ENCODE data around the gene CNOT6. TPM values are rescaled to one million over a fixed set of nuclear protein-coding genes. Genes with fewer than 3 reads are reported as not detected.
A peak's percentile ranks its signal among the peaks of the same experiment; 100 is the strongest.

CNOT6 gene
- total and polyA plus RNA-seq, 5 donors, result 5.0 to 14.2 (median 12.3) TPM

DNA sequence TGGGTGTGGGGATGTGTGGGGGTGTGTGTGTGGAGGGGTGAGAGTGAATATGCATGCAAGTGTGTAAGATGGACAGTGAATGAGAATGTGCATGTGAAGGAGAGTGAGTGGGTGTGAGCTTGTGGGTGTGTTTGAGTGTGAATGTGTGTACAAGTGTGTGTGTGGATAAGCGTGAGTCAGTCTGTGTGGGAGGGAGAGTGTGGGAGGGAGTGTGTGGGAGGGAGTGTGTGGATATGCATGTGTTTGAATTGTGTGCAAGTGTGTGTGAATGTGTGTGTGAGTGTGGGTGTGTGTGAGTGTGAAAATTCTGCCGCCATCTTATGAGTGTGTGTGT, 100.8 kb downstream of the CNOT6 start:
- DNase-seq, result no peak
- no peaks in the 10 kb centered on the region for H3K9me3 ChIP-seq (ENCODE audit: control insufficient read depth, low read length)

DNA sequence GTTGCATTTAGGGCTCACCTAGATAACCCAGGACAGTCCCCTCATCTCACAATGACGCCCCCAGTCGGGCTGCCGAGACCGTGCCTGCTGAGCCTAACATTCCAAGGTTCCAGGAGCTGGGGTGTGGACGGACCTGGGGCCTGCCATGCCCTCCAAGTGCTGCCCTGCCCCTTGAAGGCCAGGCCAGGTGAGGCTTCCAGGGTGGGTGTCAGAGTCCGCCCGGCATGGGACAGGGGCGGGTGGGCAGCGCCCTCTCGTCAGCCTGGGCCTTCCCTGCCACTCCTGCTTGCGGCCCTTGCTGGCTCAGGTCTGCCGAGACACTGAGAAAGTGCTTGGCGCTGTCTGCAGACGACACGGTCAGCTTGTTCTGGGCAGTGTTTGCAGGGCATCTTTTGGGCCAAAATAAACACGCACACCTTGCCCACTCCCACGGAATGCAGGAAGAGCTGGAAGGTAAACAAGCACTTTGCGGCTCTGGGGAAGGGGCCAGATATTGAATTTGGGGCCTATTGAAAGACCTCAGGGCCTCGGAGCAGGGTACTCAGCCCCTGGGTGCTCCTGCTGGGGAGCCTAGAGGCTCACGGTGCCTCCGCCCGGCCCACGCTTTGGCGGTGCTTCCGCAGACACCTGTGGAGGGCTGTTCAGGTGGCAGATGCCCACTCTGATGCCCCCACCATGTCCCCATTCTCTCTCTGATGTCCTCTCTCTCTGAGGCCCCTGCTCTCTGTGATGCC, 101.4 kb downstream of the CNOT6 start:
- H3K27ac ChIP-seq (ENCODE audit: low read length), result no peak overlapping the region
- ATAC-seq (no peak), DNase-seq (peak in 1 of 3 donors; percentile 14)
- no peak overlapping the region for H3K4me3 ChIP-seq (ENCODE audit: low read length)
- no peaks in the 10 kb centered on the region for H3K27me3 ChIP-seq (ENCODE audit: control insufficient read depth, insufficient read depth)
- H3K9me3 ChIP-seq (ENCODE audit: control insufficient read depth, low read length), result no peaks in the 10 kb centered on the region
- intact Hi-C loops (cut with DNase I), result no loop called here
- 88% methylated on average over 25 of the region's 25 CpGs for WGBS
- H3K4me1 ChIP-seq (ENCODE audit: control insufficient read depth, insufficient read depth, low read length), result no peaks in the 10 kb centered on the region

More for the DNA sequence above, 100.8 kb downstream of the CNOT6 start:
- no peak for ATAC-seq
- WGBS, result 82% methylated on average over 2 of the region's 2 CpGs
- Histone ChIP-seq H3K4me1 (ENCODE audit: control insufficient read depth, insufficient read depth, low read length) (no peaks in the 10 kb centered on the region), H3K27ac (ENCODE audit: low read length) (no peak overlapping the region), H3K27me3 (ENCODE audit: control insufficient read depth, insufficient read depth) (no peaks in the 10 kb centered on the region), H3K4me3 (ENCODE audit: low read length) (no peak overlapping the region)
- intact Hi-C loops (cut with DNase I), result no loop called here

DNA sequence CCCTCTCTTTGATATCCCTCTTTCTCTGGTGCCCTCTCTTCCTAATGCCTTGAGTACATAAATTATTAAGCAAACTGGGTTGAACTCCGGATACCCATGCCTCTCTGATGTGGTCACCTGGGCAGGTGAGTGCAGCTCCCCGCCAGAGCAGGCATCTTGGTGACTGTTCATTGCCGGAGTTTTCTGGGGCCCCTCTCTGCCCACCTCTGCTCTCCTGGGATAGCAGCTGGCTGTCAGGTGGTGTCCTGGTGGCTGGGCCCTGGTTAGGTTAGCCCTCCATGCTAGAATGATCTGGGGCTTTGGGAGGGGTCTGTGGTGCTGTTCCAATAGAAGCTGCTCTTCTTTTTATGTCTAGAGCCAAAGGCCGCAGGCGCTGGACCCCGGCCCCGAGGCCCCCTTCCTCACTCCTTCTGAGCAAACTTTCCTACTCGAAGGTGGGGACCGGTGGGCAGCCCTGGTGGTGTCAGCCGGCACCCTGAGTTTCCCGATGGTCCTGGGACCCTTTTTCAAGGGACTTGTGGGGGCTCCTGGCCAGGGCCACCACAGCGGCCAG, 102.0 kb downstream of the CNOT6 start:
- intact Hi-C loops (cut with DNase I), result no loop called here
- H3K4me3 ChIP-seq (ENCODE audit: low read length), result no peak overlapping the region
- no peaks in the 10 kb centered on the region for H3K9me3 ChIP-seq (ENCODE audit: control insufficient read depth, low read length)
- H3K27ac ChIP-seq (ENCODE audit: low read length), result no peak overlapping the region
- DNase-seq, result no peak
- WGBS, result 90% methylated on average over 12 of the region's 12 CpGs
- no peaks in the 10 kb centered on the region for H3K4me1 ChIP-seq (ENCODE audit: control insufficient read depth, insufficient read depth, low read length)
- H3K27me3 ChIP-seq (ENCODE audit: control insufficient read depth, insufficient read depth), result no peaks in the 10 kb centered on the region
- no peak for ATAC-seq

DNA sequence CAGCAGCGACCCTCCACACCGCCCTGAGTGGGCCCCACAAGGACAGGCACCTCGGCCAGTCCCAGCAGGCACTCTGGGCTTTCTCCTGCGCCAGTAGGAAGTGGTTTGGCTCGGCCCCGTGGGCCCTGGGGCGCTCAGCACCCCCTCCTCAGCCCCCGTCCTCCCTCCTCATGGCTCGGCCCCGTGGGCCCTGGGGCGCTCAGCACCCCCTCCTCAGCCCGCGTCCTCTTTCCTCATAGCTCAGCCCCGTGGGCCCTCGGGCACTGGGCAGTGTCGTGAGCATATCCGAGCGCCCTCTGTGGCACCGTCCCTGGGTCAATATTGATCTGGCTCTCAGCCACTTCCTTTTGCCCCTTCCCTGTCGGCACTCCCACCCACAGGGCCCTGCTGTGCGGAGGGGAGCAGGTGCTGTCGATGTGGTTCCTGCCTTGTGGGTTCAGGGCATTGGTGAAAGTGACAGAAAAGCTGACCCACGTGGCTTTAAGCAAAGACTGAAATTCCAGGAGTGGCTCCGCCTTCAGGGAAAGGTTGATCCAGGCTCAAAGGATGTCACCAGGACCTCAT, 102.6 kb downstream of the CNOT6 start:
- intact Hi-C loops (cut with DNase I), result no loop called here
- DNase-seq (peak in 1 of 3 donors; percentile 39), ATAC-seq (no peak)
- Histone ChIP-seq H3K9me3 (ENCODE audit: control insufficient read depth, low read length) (no peaks in the 10 kb centered on the region), H3K4me3 (ENCODE audit: low read length) (no peak overlapping the region), H3K27ac (ENCODE audit: low read length) (no peak overlapping the region), H3K4me1 (ENCODE audit: control insufficient read depth, insufficient read depth, low read length) (no peaks in the 10 kb centered on the region), H3K27me3 (ENCODE audit: control insufficient read depth, insufficient read depth) (no peaks in the 10 kb centered on the region)
- WGBS, result 75% methylated on average over 24 of the region's 24 CpGs

DNA sequence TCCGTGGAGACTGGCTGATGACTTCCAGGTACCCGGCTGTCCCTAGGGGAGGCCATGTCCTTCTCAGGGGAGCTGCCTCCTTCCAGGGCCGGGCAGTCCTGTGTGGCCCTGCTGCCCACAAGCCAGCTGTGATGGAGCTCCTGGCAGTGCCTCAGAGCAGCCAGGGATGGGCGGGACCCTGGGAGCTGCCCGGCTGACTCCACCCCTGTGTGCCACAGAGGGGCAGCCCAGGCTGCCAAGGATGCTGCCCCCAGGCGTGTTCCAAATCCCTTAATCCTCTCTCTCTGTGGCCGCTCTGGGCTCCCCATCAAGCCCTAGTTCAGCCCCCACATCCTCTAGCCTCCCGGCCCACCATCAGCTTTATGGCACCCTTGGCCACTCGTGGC, 104.1 kb downstream of the CNOT6 start:
- ATAC-seq, result no peak
- H3K27ac ChIP-seq (ENCODE audit: low read length), result no peak overlapping the region
- no peaks in the 10 kb centered on the region for H3K4me1 ChIP-seq (ENCODE audit: control insufficient read depth, insufficient read depth, low read length)
- no peak overlapping the region for H3K4me3 ChIP-seq (ENCODE audit: low read length)
- WGBS, result 81% methylated on average over 9 of the region's 9 CpGs
- peak in 1 of 3 donors; percentile 29 for DNase-seq
- no peaks in the 10 kb centered on the region for H3K27me3 ChIP-seq (ENCODE audit: control insufficient read depth, insufficient read depth)
- intact Hi-C loops (cut with DNase I), result no loop called here
- no peaks in the 10 kb centered on the region for H3K9me3 ChIP-seq (ENCODE audit: control insufficient read depth, low read length)

DNA sequence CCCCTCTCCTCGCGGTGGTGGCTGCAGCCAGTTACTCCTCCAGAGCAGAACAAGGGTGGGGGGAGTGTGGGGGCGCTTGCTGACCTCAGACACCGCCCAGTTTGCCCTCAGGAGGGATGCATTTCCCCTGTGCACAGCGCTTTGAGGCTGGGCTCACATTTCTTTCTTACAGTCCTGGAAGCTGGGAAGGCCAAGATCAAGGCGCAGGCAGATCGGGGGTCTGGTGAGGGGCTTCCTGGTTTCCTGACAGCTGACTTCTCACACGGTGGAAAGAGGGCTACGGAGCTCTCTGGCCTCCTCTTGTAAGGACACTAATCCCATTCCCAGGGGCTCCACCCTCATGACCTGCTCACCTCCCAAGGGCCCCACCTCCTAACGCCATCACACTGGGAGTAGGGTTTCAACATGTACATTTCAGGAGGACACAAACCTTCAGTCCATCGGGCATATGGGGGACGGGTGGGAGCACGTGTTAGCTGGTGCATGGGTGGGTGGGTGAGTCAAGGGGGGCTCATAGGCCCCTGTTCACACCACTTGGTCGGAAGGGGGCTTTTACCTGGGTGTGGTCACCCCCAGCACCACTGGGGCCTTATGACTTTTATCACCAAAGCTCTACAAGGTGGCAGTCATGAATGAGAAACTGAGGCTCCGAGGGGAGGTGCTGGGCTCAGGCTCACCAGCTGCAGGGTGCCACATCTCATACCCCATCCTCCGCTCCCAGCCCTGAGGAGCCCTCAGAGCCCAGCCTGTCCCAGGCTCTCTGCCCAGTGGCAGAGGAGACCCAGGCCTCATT, 104.8 kb downstream of the CNOT6 start:
- Histone ChIP-seq H3K4me3 (ENCODE audit: low read length) (no peak overlapping the region), H3K4me1 (ENCODE audit: control insufficient read depth, insufficient read depth, low read length) (no peaks in the 10 kb centered on the region), H3K27me3 (ENCODE audit: control insufficient read depth, insufficient read depth) (no peaks in the 10 kb centered on the region), H3K9me3 (ENCODE audit: control insufficient read depth, low read length) (no peaks in the 10 kb centered on the region), H3K27ac (ENCODE audit: low read length) (no peak overlapping the region)
- 88% methylated on average over 16 of the region's 16 CpGs for WGBS
- intact Hi-C loops (cut with DNase I), result no loop called here
- DNase-seq, result peak in 1 of 3 donors; percentile 19
- no peak for ATAC-seq

DNA sequence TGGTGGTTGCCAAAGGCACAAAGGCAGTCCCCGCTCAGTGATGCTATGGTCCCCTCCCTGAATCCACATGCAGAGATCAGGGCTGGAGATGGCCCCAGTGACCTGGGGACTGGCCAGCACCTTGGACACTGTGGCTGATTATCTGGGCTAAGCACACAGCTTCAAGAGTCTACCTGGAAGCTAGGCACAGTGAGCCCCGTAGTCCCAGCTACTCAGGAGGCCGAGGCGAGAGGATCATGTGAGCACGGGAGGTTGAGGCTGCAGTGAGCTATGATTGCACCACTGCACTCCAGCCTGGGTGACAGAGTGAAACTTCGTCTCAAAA, 105.4 kb downstream of the CNOT6 start:
- intact Hi-C loops (cut with DNase I), result no loop called here
- no peak overlapping the region for H3K27ac ChIP-seq (ENCODE audit: low read length)
- ATAC-seq, result no peak
- WGBS, result 94% methylated on average over 6 of the region's 6 CpGs
- H3K9me3 ChIP-seq (ENCODE audit: control insufficient read depth, low read length), result no peaks in the 10 kb centered on the region
- no peak for DNase-seq
- H3K27me3 ChIP-seq (ENCODE audit: control insufficient read depth, insufficient read depth), result no peaks in the 10 kb centered on the region
- no peak overlapping the region for H3K4me3 ChIP-seq (ENCODE audit: low read length)
- no peaks in the 10 kb centered on the region for H3K4me1 ChIP-seq (ENCODE audit: control insufficient read depth, insufficient read depth, low read length)

DNA sequence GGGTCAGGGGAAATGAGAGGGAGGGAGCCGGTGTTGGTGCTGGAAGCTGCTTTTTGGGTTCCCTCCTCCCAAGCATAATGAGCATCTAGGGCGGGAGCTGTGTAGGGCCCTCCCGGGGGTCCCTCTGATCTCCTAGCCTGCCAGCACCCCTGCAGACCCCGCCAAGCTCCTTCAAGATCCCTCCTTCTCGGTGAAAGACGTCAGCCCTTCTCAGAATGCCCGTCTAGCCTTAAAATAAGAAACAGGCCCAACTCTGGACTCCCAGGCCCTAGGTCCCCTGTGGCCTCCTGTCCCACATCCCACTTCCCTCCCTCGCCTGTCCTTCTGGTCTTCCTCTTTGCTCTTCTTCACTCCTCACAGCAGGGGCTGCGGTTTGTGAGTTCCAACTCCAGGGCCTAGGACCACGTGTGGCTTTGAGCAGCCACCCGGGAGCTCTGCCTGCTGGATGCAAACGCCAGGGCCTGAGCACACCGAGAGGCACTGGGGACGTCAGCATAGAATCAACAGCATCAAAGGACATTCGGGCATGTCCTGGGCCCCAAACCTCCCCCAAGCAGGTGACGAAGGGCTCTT, 105.9 kb downstream of the CNOT6 start:
- intact Hi-C loops (cut with DNase I), result no loop called here
- DNase-seq (no peak), ATAC-seq (no peak)
- Histone ChIP-seq H3K27me3 (ENCODE audit: control insufficient read depth, insufficient read depth) (no peaks in the 10 kb centered on the region), H3K9me3 (ENCODE audit: control insufficient read depth, low read length) (no peaks in the 10 kb centered on the region), H3K4me1 (ENCODE audit: control insufficient read depth, insufficient read depth, low read length) (no peaks in the 10 kb centered on the region), H3K4me3 (ENCODE audit: low read length) (no peak overlapping the region), H3K27ac (ENCODE audit: low read length) (no peak overlapping the region)
- 73% methylated on average over 16 of the region's 16 CpGs for WGBS

DNA sequence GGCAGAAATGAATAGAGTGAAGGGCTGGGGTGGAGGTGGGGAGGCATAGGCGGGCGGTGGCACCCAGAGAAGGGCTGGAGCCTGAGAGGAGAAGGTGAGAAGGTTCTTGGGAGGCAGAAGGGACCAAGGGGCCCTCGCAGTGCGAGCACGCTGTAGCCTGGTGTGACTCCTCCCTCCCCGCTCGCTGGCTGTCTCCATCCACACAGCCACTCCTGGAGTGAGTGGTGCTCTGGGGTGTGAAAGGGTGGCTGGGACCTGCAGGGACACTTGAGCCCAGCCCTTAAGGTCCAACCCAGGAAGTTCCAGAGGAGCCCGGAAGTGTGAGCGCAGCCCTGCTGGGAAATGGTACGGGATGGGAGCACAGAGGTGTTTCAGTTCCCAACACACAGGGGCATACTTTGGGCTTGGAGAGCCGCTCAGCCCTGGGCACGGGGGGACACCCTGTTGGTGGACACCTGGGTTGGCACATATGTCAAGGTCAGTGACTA, 106.4 kb downstream of the CNOT6 start:
- no peaks in the 10 kb centered on the region for H3K4me1 ChIP-seq (ENCODE audit: control insufficient read depth, insufficient read depth, low read length)
- H3K27ac ChIP-seq (ENCODE audit: low read length), result no peak overlapping the region
- no peak overlapping the region for H3K4me3 ChIP-seq (ENCODE audit: low read length)
- H3K9me3 ChIP-seq (ENCODE audit: control insufficient read depth, low read length), result no peaks in the 10 kb centered on the region
- ATAC-seq (no peak), DNase-seq (peak in 1 of 3 donors; percentile 59)
- WGBS, result 84% methylated on average over 12 of the region's 12 CpGs
- H3K27me3 ChIP-seq (ENCODE audit: control insufficient read depth, insufficient read depth), result no peaks in the 10 kb centered on the region
- intact Hi-C loops (cut with DNase I), result no loop called here

DNA sequence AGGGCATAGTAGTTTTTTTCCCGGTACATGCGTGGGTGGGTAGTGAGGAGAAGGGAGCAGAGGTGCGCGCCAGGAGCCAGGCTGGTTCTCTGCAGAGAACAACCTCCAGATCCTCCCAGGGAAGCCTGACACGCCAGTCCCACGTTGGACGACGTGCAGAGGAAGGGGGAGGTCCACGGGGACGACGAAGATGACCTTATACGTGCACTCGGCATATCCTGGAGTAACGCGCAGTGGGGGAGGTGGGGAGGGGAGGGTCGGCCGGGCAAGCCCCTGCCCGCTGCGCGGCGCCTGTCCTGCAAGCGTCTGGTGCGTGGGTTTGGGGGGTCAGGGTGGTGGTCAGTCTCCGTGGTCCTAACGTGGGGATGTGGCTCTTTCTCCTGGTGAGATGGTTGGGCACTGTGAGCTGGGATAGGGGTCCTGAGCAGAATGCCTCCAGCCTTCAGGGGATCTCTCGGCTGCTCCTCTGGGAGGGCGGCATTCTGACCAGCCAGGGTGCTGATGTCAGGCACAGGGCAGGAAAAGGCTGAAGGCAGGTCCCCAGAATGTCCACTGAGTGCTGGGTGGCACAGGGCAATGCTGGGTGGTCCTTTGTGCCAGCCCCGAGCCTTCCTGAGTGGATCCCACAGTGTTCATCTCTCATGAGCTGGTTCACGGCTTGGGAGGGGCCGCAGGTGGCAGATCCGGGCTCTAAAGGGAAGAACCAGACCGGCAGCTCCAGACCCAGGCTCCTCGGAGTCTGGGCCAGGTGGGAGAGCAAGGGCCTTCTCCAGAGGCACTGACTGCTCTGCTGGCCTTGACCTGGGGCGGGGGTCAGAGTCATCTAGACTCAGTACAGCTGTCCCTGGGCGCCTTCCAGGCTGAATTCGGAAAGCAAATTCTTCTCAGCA, 107.7 kb downstream of the CNOT6 start:
- 84% methylated on average over 36 of the region's 36 CpGs for WGBS
- intact Hi-C loops (cut with DNase I), result no loop called here
- peak in 1 of 3 donors; percentile 53 for DNase-seq
- H3K9me3 ChIP-seq (ENCODE audit: control insufficient read depth, low read length), result no peaks in the 10 kb centered on the region
- no peaks in the 10 kb centered on the region for H3K27me3 ChIP-seq (ENCODE audit: control insufficient read depth, insufficient read depth)
- no peak overlapping the region for H3K4me3 ChIP-seq (ENCODE audit: low read length)
- no peak overlapping the region for H3K27ac ChIP-seq (ENCODE audit: low read length)
- ATAC-seq, result no peak
- H3K4me1 ChIP-seq (ENCODE audit: control insufficient read depth, insufficient read depth, low read length), result no peaks in the 10 kb centered on the region
